Upper lobe of right lung (tissue), 1 donor: ENCODE results near the gene VANGL1. TPM values are rescaled to one million over a fixed set of nuclear protein-coding genes. Genes with fewer than 3 reads are reported as not detected.

ENCODE experiments used
- ATAC-seq: fragments of 200-7000 bp; cut with Tn5 transposase; one replicate; pipeline ENCODE4 v1.9.1; 2020; ENCODE audit warnings: mild to moderate bottlenecking, moderate library complexity
- DNase-seq: peaks from one replicate; pipeline ENCODE4 v3.0.0-alpha.2; 2020
- H3K27ac ChIP-seq: fragments of 200-600 bp; one replicate; pipeline ENCODE4 v1.8.0; 2022
- H3K27me3 ChIP-seq: fragments of 200-600 bp; one replicate; pipeline ENCODE4 v1.8.0; 2022; ENCODE audit warnings: mild to moderate bottlenecking
- H3K36me3 ChIP-seq: fragments of 200-600 bp; one replicate; pipeline ENCODE4 v1.8.0; 2022
- H3K4me1 ChIP-seq: fragments of 200-600 bp; one replicate; pipeline ENCODE4 v1.8.0; 2022
- H3K4me3 ChIP-seq: fragments of 200-600 bp; one replicate; pipeline ENCODE4 v1.8.0; 2022; ENCODE audit warnings: mild to moderate bottlenecking
- H3K9me3 ChIP-seq: fragments of 200-600 bp; one replicate; pipeline ENCODE4 v1.8.0; 2022
- intact Hi-C: fragments of 100-400 bp; cut with DNase I; formaldehyde crosslinking; loops from one replicate; pipeline ENCODE4 v1.11.0; 2022
- total RNA-seq: library from RNA; stranded (reverse); fragmentation: NEBNext Ultra II Directional; extraction: Animal tissue kit (Norgen Biotek cat#: 25700); gene quantifications from one replicate; pipeline ENCODE4 v1.2.1, GENCODE V29; 2021
- TF ChIP-seq, protein P1 (sequence below): fragments of 200-600 bp; IDR thresholded peaks from one replicate; pipeline ENCODE4 v1.8.0; 2022; ENCODE audit warnings: antibody characterized with exemption
- donor health status: DM: no; HTN: yes; CAD: no; lungs with severe emphysema.

Gene VANGL1
- total RNA-seq, 1 donor from 2014 or later, result 10.4 TPM

DNA sequence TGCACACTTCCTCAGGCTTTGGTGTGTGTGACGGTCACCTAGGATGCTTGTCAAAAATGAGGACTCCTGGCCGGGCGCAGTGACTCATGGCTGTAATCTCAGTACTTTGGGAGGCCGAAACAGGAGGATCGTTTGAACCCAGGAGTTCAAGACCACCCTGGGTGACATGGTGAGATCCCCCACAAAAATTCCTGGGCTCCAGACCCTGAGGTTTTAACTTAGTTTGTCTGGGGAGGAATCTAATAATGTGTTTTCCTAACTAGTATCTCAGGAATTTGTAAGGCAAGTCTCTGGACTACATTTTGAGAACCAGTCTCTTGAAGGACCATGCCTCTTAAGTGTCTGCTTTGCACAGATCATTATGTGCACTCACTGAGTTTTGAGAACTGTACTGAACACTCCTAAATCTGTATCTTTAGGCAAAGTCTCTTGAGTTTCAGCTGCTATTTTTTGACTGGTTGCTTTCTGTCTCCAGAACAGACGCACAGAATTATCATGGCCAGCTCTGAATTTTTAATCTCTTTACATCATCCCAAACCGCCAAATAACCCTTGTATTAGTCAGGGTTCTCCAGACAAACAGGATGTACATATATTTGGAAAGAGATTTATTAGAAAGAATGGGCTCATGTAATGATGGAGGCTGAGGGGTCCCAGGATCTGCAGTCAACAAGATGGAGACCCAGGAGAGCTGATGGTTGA, 45.5 kb upstream of the VANGL1 start:
- no peak overlapping the region for H3K27ac ChIP-seq
- H3K9me3 ChIP-seq, result no peaks in the 10 kb centered on the region
- ATAC-seq (no peak), DNase-seq (no peak)
- TF ChIP-seq, protein P1, sequence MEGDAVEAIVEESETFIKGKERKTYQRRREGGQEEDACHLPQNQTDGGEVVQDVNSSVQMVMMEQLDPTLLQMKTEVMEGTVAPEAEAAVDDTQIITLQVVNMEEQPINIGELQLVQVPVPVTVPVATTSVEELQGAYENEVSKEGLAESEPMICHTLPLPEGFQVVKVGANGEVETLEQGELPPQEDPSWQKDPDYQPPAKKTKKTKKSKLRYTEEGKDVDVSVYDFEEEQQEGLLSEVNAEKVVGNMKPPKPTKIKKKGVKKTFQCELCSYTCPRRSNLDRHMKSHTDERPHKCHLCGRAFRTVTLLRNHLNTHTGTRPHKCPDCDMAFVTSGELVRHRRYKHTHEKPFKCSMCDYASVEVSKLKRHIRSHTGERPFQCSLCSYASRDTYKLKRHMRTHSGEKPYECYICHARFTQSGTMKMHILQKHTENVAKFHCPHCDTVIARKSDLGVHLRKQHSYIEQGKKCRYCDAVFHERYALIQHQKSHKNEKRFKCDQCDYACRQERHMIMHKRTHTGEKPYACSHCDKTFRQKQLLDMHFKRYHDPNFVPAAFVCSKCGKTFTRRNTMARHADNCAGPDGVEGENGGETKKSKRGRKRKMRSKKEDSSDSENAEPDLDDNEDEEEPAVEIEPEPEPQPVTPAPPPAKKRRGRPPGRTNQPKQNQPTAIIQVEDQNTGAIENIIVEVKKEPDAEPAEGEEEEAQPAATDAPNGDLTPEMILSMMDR, result no peak
- H3K4me3 ChIP-seq, result no peak overlapping the region
- intact Hi-C loops, result loop anchor here (5.0 kb wide), 1 partner anchor 459 kb away; no protein-coding TSS in a partner anchor
- H3K4me1 ChIP-seq, result no peaks in the 10 kb centered on the region
- H3K36me3 ChIP-seq, result no peaks in the 10 kb centered on the region
- H3K27me3 ChIP-seq, result no peaks in the 10 kb centered on the region

DNA sequence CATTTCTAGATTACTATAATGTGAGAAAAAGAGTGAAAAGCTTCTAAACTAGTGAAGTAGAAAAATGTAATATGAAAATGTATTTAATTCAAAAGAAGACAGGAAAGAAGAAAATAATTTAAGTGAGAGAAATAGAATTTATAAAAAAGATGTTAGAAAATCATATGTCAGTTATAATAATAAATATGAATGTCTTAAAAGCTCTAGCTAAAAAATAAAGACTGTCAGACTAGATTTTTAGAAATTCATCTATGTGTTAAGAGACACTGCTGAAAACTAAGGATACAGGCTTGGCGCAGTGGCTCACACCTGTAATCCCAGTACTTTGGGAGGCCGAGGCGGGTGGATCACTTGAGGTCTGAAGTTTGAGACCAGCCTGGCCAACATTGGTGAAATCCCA, 37.3 kb upstream of the VANGL1 start:
- Histone ChIP-seq H3K27ac (no peak overlapping the region), H3K9me3 (no peaks in the 10 kb centered on the region), H3K27me3 (no peaks in the 10 kb centered on the region), H3K36me3 (no peaks in the 10 kb centered on the region), H3K4me1 (no peaks in the 10 kb centered on the region), H3K4me3 (no peak overlapping the region)
- intact Hi-C loops, result loop anchor here (10.0 kb wide), 1 partner anchor 170 kb away; no protein-coding TSS in a partner anchor
- no peak for DNase-seq
- TF ChIP-seq, protein P1, result no peak
- ATAC-seq, result no peak

DNA sequence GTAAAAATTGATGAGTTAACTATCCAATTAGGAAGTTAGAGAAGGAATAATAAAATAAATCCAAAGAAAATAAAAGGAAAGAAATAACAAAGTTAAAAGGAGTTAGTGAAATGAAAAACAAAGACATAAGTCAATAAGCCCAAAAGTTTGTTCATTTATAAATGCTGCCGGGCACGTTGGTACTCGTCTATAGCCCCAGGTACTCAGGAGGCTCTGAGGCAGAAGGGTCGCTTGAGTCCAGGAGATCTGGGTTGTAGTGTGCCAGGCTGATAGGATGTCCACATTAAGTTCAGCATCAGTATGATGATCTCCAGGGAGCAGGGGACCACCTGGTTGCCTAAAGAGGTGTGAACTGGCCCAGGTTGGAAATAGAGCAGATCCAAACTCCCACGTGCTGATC, 35.5 kb upstream of the VANGL1 start:
- DNase-seq (no peak), ATAC-seq (no peak)
- Histone ChIP-seq H3K36me3 (no peaks in the 10 kb centered on the region), H3K9me3 (no peaks in the 10 kb centered on the region), H3K27ac (no peak overlapping the region), H3K4me3 (no peak overlapping the region), H3K27me3 (no peaks in the 10 kb centered on the region), H3K4me1 (no peaks in the 10 kb centered on the region)
- intact Hi-C loops, result loop anchor here (10.0 kb wide), 1 partner anchor 168 kb away; no protein-coding TSS in a partner anchor
- TF ChIP-seq, protein P1, result no peak

DNA sequence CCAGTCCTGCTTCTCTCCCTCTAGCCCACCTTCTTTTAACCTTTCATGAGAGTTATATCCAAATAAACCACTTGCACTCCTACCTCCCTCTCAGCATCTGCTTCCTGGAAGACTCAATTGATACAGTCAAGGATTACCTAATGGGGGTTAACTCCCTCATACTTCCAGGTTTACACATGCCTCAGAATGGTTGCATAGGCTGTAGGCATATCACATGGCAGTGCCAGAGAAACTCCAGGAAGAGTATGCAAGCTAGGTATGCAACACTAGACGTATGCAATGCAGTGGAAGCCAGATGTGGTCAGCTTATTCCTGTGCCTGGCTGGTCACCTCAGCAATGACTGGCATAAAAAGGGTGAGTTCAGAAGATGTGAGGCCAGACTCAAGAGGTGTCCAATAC, 32.7 kb upstream of the VANGL1 start:
- Histone ChIP-seq H3K4me3 (no peak overlapping the region), H3K36me3 (no peaks in the 10 kb centered on the region), H3K9me3 (no peaks in the 10 kb centered on the region), H3K27me3 (no peaks in the 10 kb centered on the region), H3K4me1 (no peaks in the 10 kb centered on the region), H3K27ac (no peak overlapping the region)
- DNase-seq (no peak), ATAC-seq (no peak)
- TF ChIP-seq, protein P1, result no peak
- intact Hi-C loops, result loop anchor here (10.0 kb wide), 1 partner anchor 166 kb away; no protein-coding TSS in a partner anchor

DNA sequence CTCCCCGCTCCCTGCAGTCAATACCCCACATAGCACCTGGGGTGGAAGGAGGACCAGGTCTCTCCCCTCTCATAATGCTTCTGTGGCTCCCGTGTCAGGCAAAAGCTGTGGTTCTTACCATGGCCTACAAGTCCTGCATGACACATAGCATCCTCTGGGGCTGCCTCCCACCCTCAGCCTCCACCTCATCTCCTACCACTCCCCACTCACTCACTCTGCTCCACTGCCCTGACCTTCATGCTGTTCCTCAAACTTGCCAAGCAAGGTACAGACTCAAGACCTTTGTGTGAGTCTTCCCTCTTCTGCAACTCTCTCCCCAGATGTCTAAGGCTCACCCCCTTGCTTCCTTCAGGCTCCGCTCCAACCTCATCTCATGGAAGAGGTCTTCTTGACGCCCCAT, 28.0 kb upstream of the VANGL1 start:
- ATAC-seq (peak; percentile 29), DNase-seq (no peak)
- Histone ChIP-seq H3K4me3 (no peak overlapping the region), H3K27me3 (no peaks in the 10 kb centered on the region), H3K9me3 (no peaks in the 10 kb centered on the region), H3K4me1 (no peaks in the 10 kb centered on the region), H3K27ac (no peak overlapping the region), H3K36me3 (no peaks in the 10 kb centered on the region)
- intact Hi-C loops, result no loop called here
- TF ChIP-seq, protein P1, result no peak
